Measurements from ENCODE around the gene ZBTB47.

DNA sequence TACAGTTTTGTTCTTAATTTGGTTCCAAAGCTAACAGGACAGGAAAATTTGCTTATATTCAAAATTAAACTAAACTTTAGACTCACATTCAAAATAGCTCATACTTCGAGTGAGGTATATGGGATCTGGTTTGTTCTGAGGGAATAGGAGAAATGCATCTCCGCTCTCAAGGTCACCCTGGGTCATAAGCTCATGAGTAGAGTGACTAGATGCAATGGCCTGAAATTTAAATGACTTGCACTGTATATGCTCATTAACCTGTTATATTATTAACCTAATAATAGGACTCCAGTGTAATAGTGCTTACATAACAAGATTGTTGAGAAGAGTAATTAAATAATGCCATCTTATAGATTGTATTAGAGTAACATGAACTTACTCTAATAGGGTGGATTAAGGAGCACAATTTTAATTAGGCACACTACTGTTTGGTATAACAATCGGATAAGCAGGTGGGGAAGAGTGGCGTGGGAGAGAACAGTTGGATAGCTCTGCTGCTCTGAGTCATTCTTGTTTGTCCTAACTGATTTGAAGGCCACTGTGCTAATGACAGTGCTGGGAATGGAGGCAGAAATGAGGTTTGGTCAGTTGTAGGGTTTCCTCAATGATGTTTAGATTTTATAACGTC is 47.8 kb upstream of the ZBTB47 start:
- TF ChIP-seq FOXP2 (optimal IDR thresholded peaks at IDR 0.05; ENCODE audit: control extremely low read depth, extremely low read length, insufficient read depth) (no peak), POLR2AphosphoS5 (IDR thresholded peaks at IDR 0.05; ENCODE audit: borderline replicate concordance, low read depth, low read length) (no peak)

Data from SK-N-MC (cell line).